ENCODE measurements around the gene HIBCH.
"Not testable (repeated sequence)": the region's sequence is repeated elsewhere in the genome, so short reads cannot be mapped to it uniquely, and the experiment has no call there.

- TF ChIP-seq CTCF (IDR thresholded peaks at IDR 0.05); ZNF281 (CRISPR knock-in tag; IDR thresholded peaks at IDR 0.05); RELA (CRISPR knock-in tag; IDR thresholded peaks at IDR 0.05; ENCODE audit: borderline replicate concordance); ATF3 (CRISPR knock-in tag; conservative IDR thresholded peaks at IDR 0.05); MAX (CRISPR knock-in tag; IDR thresholded peaks at IDR 0.05); ESRRA (CRISPR knock-in tag; IDR thresholded peaks at IDR 0.05; ENCODE audit: borderline replicate concordance); NR3C1 (CRISPR knock-in tag; conservative IDR thresholded peaks at IDR 0.05; ENCODE audit: low read depth); PRDM15 (CRISPR knock-in tag; IDR thresholded peaks at IDR 0.05); E2F1 (CRISPR knock-in tag; IDR thresholded peaks at IDR 0.05); PREB (CRISPR knock-in tag; IDR thresholded peaks at IDR 0.05; ENCODE audit: borderline replicate concordance); CREB1 (CRISPR knock-in tag; IDR thresholded peaks at IDR 0.05); NR1H2 (CRISPR knock-in tag; IDR thresholded peaks at IDR 0.05); TCF7 (CRISPR knock-in tag; IDR thresholded peaks at IDR 0.05; ENCODE audit: low read depth): not testable (repeated sequence)
Measured at GRCh38 chr2:190222745-190223144, 96.9 kb downstream of the HIBCH start.
